ENCODE results near the gene PCDHGB5. TPM values are rescaled to one million over a fixed set of nuclear protein-coding genes. Genes with fewer than 3 reads are reported as not detected.

Gene PCDHGB5
- total and polyA plus RNA-seq, 2 of the 13 experiments (the other 11 are each of a cell fraction or from before 2014, with no cell fraction given): 0.08 to 0.44 TPM

GRCh38 chr5:141388661-141389060, 9.1 kb upstream of the PCDHGB5 start:
- ATAC-seq (no peak), DNase-seq (ENCODE audit: low spot score) (no peak), FAIRE-seq (no peak)
- ChIA-PET POLR2A (no interaction called here), CTCF (ENCODE audit: low intra/inter-chr PET ratio, low total read pairs) (no interaction called here)
- in situ Hi-C loops (cut with HindIII; ENCODE audit: extremely low pct_ligation_motif_present, low pct_unique_long_range_greater_than_20kb) (no loop called here), intact Hi-C loops (cut with micrococcal nuclease; ENCODE audit: unreplicated experiment) (no loop called here)
- Histone ChIP-seq H4K20me1 (ENCODE audit: insufficient read depth, low read length) (no peaks in the 10 kb centered on the region), H3K4me1 (ENCODE audit: insufficient read depth, low read length) (peaks cover 5% of the 10 kb centered on the region; the same call in 1 of the 2 replicates), H3K9me3 (ENCODE audit: low read length) (peaks cover 27% of the 10 kb centered on the region), H3K27ac (ENCODE audit: extremely low read length, insufficient read depth, low read length) (no peak overlapping the region), H3K27me3 (ENCODE audit: control insufficient read depth in 1 of 2, insufficient read depth in 2 of 2, low read length in 2 of 2) (no peaks in the 10 kb centered on the region), H3K4me3 (replicated peaks in 1 of 3; ENCODE audit: insufficient read depth in 1 of 3, low read depth in 2 of 3, low read length in 3 of 3) (no peak overlapping the region), H2AFZ (ENCODE audit: low read length) (no peak overlapping the region), H3K36me3 (replicated peaks in 1 of 2; ENCODE audit: control insufficient read depth in 1 of 2, insufficient read depth in 2 of 2, low read length in 2 of 2) (no peaks in the 10 kb centered on the region), H3K9ac (ENCODE audit: insufficient read depth, low read depth, low read length) (no peak overlapping the region), H3K4me2 (ENCODE audit: low read depth, low read length) (peak overlapping the region; percentile 51; the same call in 1 of the 2 replicates), H3K79me2 (ENCODE audit: insufficient read depth, low read length) (no peaks in the 10 kb centered on the region)
- no TSS peak for BruUV-seq (replicated peaks)
- WGBS (ENCODE audit: low lambda C conversion rate): 65% methylated on average over 10 of the region's 10 CpGs
- no peak for TF ChIP-seq NFYB (CRISPR knock-in tag; IDR thresholded peaks at IDR 0.05)
- no peak for TF ChIP-seq ZNF609 (CRISPR knock-in tag; IDR thresholded peaks at IDR 0.05; ENCODE audit: borderline replicate concordance)
- TF ChIP-seq CEBPG (CRISPR knock-in tag; IDR thresholded peaks at IDR 0.05): peak; percentile 50; the same call in 1 of the 2 replicates
- no peak for TF ChIP-seq NPAS2 (CRISPR knock-in tag; IDR thresholded peaks at IDR 0.05; ENCODE audit: borderline replicate concordance)
- no peak for TF ChIP-seq AKAP8 (CRISPR knock-in tag; IDR thresholded peaks at IDR 0.05)
- no peak for TF ChIP-seq ZNF614 (CRISPR knock-in tag; IDR thresholded peaks at IDR 0.05; ENCODE audit: borderline replicate concordance)
- no peak for TF ChIP-seq ZNF235 (CRISPR knock-in tag; IDR thresholded peaks at IDR 0.05; ENCODE audit: borderline replicate concordance)
- peak; percentile 92 for TF ChIP-seq CEBPB (IDR thresholded peaks at IDR 0.05; ENCODE audit: borderline replicate concordance, low read depth, low read length)
- TF ChIP-seq ZNF468 (CRISPR knock-in tag; IDR thresholded peaks at IDR 0.05): no peak
